ENCODE results near the gene CBS. TPM values are rescaled to one million over a fixed set of nuclear protein-coding genes. Genes with fewer than 3 reads are reported as not detected.

CBS gene
- total RNA-seq, 1 donor from 2014 or later, result 56.9 TPM

GRCh38 chr21:43020177-43020576, 55.5 kb downstream of the CBS start:
- Mint-ChIP-seq H3K27ac (no peak overlapping the region), H3K27me3 (ENCODE audit: insufficient read depth, low read depth) (no peaks in the 10 kb centered on the region), H3K9me3 (no peaks in the 10 kb centered on the region), H3K36me3 (peaks cover 12% of the 10 kb centered on the region), H3K4me3 (no peak overlapping the region), H3K4me1 (peaks cover under 1% of the 10 kb centered on the region)
- no peaks in the 10 kb centered on the region for H3K79me2 ChIP-seq (ENCODE audit: low read depth)
- TF ChIP-seq EZH2phosphoT487 (IDR thresholded peaks at IDR 0.05), result no peak
- no peak for TF ChIP-seq EZH2 (IDR thresholded peaks at IDR 0.05)
- no peaks in the 10 kb centered on the region for H4K20me1 ChIP-seq (ENCODE audit: low read depth)
- no peaks in the 10 kb centered on the region for H3F3A ChIP-seq (ENCODE audit: low read depth)
- H3K36me3 ChIP-seq, result no peaks in the 10 kb centered on the region
- H3K4me2 ChIP-seq, result no peak overlapping the region
- H3K9me3 ChIP-seq (ENCODE audit: low read depth), result no peaks in the 10 kb centered on the region
- DNase-seq (ENCODE audit: low spot score), result no peak
- no peak overlapping the region for H2AFZ ChIP-seq (replicated peaks)
- no peak overlapping the region for H3K27ac ChIP-seq
- H3K27me3 ChIP-seq, result no peaks in the 10 kb centered on the region
- no peak overlapping the region for H3K4me3 ChIP-seq
- no peak overlapping the region for H3K9ac ChIP-seq
- H3K4me1 ChIP-seq, result no peaks in the 10 kb centered on the region

GRCh38 chr21:43018519-43018918, 57.1 kb downstream of the CBS start:
- Histone ChIP-seq H3K36me3 (no peaks in the 10 kb centered on the region), H2AFZ (replicated peaks) (no peak overlapping the region), H3K27me3 (no peaks in the 10 kb centered on the region), H3K4me3 (no peak overlapping the region), H3K9ac (no peak overlapping the region), H3F3A (ENCODE audit: low read depth) (no peaks in the 10 kb centered on the region), H3K79me2 (ENCODE audit: low read depth) (no peaks in the 10 kb centered on the region), H3K4me1 (no peaks in the 10 kb centered on the region), H3K9me3 (ENCODE audit: low read depth) (no peaks in the 10 kb centered on the region), H3K27ac (no peak overlapping the region), H3K4me2 (no peak overlapping the region), H4K20me1 (ENCODE audit: low read depth) (no peaks in the 10 kb centered on the region)
- TF ChIP-seq EZH2phosphoT487 (IDR thresholded peaks at IDR 0.05), result no peak
- TF ChIP-seq, protein P1, sequence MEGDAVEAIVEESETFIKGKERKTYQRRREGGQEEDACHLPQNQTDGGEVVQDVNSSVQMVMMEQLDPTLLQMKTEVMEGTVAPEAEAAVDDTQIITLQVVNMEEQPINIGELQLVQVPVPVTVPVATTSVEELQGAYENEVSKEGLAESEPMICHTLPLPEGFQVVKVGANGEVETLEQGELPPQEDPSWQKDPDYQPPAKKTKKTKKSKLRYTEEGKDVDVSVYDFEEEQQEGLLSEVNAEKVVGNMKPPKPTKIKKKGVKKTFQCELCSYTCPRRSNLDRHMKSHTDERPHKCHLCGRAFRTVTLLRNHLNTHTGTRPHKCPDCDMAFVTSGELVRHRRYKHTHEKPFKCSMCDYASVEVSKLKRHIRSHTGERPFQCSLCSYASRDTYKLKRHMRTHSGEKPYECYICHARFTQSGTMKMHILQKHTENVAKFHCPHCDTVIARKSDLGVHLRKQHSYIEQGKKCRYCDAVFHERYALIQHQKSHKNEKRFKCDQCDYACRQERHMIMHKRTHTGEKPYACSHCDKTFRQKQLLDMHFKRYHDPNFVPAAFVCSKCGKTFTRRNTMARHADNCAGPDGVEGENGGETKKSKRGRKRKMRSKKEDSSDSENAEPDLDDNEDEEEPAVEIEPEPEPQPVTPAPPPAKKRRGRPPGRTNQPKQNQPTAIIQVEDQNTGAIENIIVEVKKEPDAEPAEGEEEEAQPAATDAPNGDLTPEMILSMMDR (IDR thresholded peaks at IDR 0.05), result no peak
- no peak for TF ChIP-seq EZH2 (IDR thresholded peaks at IDR 0.05)
- DNase-seq (ENCODE audit: low spot score), result no peak
- no peaks in the 10 kb centered on the region for H3K27me3 Mint-ChIP-seq (ENCODE audit: insufficient read depth, low read depth)
- H3K27ac Mint-ChIP-seq, result no peak overlapping the region
- H3K4me1 Mint-ChIP-seq, result no peaks in the 10 kb centered on the region
- H3K36me3 Mint-ChIP-seq, result peaks cover 13% of the 10 kb centered on the region
- no peak overlapping the region for H3K4me3 Mint-ChIP-seq
- no peaks in the 10 kb centered on the region for H3K9me3 Mint-ChIP-seq

DNA sequence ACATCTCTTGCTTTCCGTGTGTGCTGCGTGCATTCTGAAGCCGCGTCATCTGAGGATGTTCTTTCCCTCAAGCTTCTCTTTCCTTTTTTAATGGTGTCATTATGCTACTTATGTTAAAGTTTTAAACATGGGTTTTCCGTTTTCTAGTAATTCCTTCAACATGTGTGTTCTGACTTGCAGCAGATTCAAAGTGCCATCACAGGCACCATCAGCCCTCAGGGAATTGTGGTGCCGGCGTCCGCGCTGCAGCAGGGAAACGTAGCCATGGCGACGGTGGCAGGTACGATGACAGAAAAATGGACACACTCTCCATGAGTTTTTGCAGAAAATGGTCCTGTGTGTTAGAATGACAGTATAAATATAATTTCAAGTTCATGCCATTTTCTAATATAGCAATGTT, 58.9 kb downstream of the CBS start:
- no peak overlapping the region for H3K4me2 ChIP-seq
- H3K27ac ChIP-seq, result no peak overlapping the region
- Mint-ChIP-seq H3K27ac (no peak overlapping the region), H3K4me3 (no peak overlapping the region), H3K4me1 (no peaks in the 10 kb centered on the region), H3K9me3 (no peaks in the 10 kb centered on the region), H3K27me3 (ENCODE audit: insufficient read depth, low read depth) (no peaks in the 10 kb centered on the region), H3K36me3 (peaks cover 23% of the 10 kb centered on the region)
- no peak for DNase-seq (ENCODE audit: low spot score)
- no peaks in the 10 kb centered on the region for H3K36me3 ChIP-seq
- no peaks in the 10 kb centered on the region for H3K27me3 ChIP-seq
- H3K4me1 ChIP-seq, result no peaks in the 10 kb centered on the region
- no peaks in the 10 kb centered on the region for H3K9me3 ChIP-seq (ENCODE audit: low read depth)
- H4K20me1 ChIP-seq (ENCODE audit: low read depth), result no peaks in the 10 kb centered on the region
- no peaks in the 10 kb centered on the region for H3F3A ChIP-seq (ENCODE audit: low read depth)
- no peaks in the 10 kb centered on the region for H3K79me2 ChIP-seq (ENCODE audit: low read depth)
- H2AFZ ChIP-seq (replicated peaks), result no peak overlapping the region
- TF ChIP-seq, protein P1 (IDR thresholded peaks at IDR 0.05), result no peak
- TF ChIP-seq EZH2phosphoT487 (IDR thresholded peaks at IDR 0.05) (no peak), EZH2 (IDR thresholded peaks at IDR 0.05) (no peak)
- H3K4me3 ChIP-seq, result no peak overlapping the region
- no peak overlapping the region for H3K9ac ChIP-seq

DNA sequence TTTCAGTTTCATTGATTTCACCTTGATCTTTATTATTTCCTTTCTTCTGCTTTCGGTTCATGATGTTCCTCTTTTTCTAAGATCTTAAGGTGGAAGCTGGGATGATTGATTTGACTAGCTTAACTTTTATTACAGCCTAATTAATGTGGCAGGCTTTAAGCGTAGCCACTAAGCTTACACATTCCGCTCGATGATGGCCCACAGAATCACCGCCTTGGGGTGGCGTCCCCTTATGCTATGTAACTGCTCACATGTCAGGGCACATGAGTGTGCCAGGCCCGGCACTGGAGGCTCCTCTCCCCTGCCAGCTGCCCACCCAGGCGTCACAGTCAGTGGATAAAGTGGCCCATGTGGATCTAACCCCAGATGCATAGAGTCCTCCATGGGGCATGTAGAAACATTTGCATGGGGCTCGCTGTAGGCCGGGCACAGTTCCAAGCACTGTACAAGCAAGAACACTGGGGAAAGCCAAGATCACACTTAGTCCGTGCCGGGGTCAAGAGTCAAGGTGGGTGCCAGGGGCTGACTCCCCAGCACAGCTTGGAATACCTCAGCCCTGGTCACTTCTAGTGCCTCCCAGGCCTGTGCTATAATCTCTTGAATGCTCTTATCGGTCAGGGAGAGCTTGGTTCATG, 59.6 kb downstream of the CBS start:
- Histone ChIP-seq H4K20me1 (ENCODE audit: low read depth) (no peaks in the 10 kb centered on the region), H3K36me3 (no peaks in the 10 kb centered on the region), H3K9ac (no peak overlapping the region), H3K4me2 (no peak overlapping the region), H3K4me1 (no peaks in the 10 kb centered on the region), H3K27ac (no peak overlapping the region), H3K9me3 (ENCODE audit: low read depth) (no peaks in the 10 kb centered on the region), H3K27me3 (no peaks in the 10 kb centered on the region), H3K4me3 (no peak overlapping the region), H3F3A (ENCODE audit: low read depth) (no peaks in the 10 kb centered on the region), H2AFZ (replicated peaks) (no peak overlapping the region), H3K79me2 (ENCODE audit: low read depth) (no peaks in the 10 kb centered on the region)
- Mint-ChIP-seq H3K27ac (no peak overlapping the region), H3K9me3 (no peaks in the 10 kb centered on the region), H3K36me3 (peaks cover 23% of the 10 kb centered on the region), H3K4me3 (no peak overlapping the region), H3K4me1 (no peaks in the 10 kb centered on the region), H3K27me3 (ENCODE audit: insufficient read depth, low read depth) (no peaks in the 10 kb centered on the region)
- TF ChIP-seq EZH2phosphoT487 (IDR thresholded peaks at IDR 0.05), result no peak
- DNase-seq (ENCODE audit: low spot score), result no peak

Measured in neural progenitor cell (in vitro differentiated cells).